ENCODE measurements around the gene KCNK10.

The KCNK10 gene

GRCh38 chr14:88323086-88323522 lies at the start of gene KCNK10:
Gene KCNK10, minus strand, starts transcription at chr14:88323269. Its CDS starts 471 bp downstream, at chr14:88322798.
- DNase-seq (ENCODE audit: low read depth): no peak
- peak within 1 kb of the TSS; percentile 7 for H3K4me3 ChIP-seq (ENCODE audit: control insufficient read depth, low read depth, low read length)
- TF ChIP-seq, protein P1, sequence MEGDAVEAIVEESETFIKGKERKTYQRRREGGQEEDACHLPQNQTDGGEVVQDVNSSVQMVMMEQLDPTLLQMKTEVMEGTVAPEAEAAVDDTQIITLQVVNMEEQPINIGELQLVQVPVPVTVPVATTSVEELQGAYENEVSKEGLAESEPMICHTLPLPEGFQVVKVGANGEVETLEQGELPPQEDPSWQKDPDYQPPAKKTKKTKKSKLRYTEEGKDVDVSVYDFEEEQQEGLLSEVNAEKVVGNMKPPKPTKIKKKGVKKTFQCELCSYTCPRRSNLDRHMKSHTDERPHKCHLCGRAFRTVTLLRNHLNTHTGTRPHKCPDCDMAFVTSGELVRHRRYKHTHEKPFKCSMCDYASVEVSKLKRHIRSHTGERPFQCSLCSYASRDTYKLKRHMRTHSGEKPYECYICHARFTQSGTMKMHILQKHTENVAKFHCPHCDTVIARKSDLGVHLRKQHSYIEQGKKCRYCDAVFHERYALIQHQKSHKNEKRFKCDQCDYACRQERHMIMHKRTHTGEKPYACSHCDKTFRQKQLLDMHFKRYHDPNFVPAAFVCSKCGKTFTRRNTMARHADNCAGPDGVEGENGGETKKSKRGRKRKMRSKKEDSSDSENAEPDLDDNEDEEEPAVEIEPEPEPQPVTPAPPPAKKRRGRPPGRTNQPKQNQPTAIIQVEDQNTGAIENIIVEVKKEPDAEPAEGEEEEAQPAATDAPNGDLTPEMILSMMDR (IDR thresholded peaks at IDR 0.05; ENCODE audit: control insufficient read depth, insufficient read depth, low read depth, low read length, missing control alignments): no peak

- TF ChIP-seq, protein P1 (IDR thresholded peaks at IDR 0.05; ENCODE audit: control insufficient read depth, insufficient read depth, low read depth, low read length, missing control alignments): no peak
- H3K4me3 ChIP-seq (ENCODE audit: control insufficient read depth, low read depth, low read length): no peak overlapping the region
- DNase-seq (ENCODE audit: low read depth): no peak
Measured at GRCh38 chr14:88369496-88369895, 46.4 kb upstream of the KCNK10 start.

GRCh38 chr14:88364710-88365413 lies 41.8 kb upstream of the KCNK10 start:
- no peak overlapping the region for H3K4me3 ChIP-seq (ENCODE audit: control insufficient read depth, low read depth, low read length)
- DNase-seq (ENCODE audit: low read depth): no peak
- TF ChIP-seq, protein P1 (IDR thresholded peaks at IDR 0.05; ENCODE audit: control insufficient read depth, insufficient read depth, low read depth, low read length, missing control alignments): no peak

DNA sequence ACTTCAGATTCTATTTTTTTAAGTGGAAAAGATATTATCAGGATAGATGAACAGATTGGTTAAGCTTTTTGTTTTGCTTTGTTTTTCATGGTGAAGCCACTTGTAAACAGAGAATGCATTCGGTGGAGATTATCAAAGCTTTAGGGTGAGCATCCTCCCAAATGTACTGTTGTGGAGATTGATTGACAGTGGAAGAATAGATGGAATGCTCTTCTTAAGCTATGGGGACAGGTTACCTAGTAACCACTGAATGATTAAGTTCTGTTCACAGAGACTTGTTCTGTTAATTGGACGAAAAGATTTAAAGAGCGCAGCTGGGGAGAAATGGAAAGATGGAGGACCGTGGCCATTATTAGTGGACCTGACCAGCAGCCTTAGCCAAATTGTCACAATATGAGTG lies 40.6 kb upstream of the KCNK10 start:
- no peak for DNase-seq (ENCODE audit: low read depth)
- TF ChIP-seq, protein P1 (IDR thresholded peaks at IDR 0.05; ENCODE audit: control insufficient read depth, insufficient read depth, low read depth, low read length, missing control alignments): no peak
- H3K4me3 ChIP-seq (ENCODE audit: control insufficient read depth, low read depth, low read length): no peak overlapping the region

GRCh38 chr14:88359500-88359899 lies 36.4 kb upstream of the KCNK10 start:
- TF ChIP-seq, protein P1 (IDR thresholded peaks at IDR 0.05; ENCODE audit: control insufficient read depth, insufficient read depth, low read depth, low read length, missing control alignments): no peak
- no peak for DNase-seq (ENCODE audit: low read depth)
- H3K4me3 ChIP-seq (ENCODE audit: control insufficient read depth, low read depth, low read length): no peak overlapping the region

GRCh38 chr14:88354358-88354757 lies 31.3 kb upstream of the KCNK10 start:
- no peak overlapping the region for H3K4me3 ChIP-seq (ENCODE audit: control insufficient read depth, low read depth, low read length)
- TF ChIP-seq, protein P1 (IDR thresholded peaks at IDR 0.05; ENCODE audit: control insufficient read depth, insufficient read depth, low read depth, low read length, missing control alignments): no peak
- no peak for DNase-seq (ENCODE audit: low read depth)

All from AG09309 (cell line).